Measurements from ENCODE around the gene NPTN. TPM values are rescaled to one million over a fixed set of nuclear protein-coding genes. Genes with fewer than 3 reads are reported as not detected.
A peak's percentile ranks its signal among the peaks of the same experiment; 100 is the strongest.

The NPTN gene
- total RNA-seq, 2 donors from 2014 or later: 111 to 159 TPM

DNA sequence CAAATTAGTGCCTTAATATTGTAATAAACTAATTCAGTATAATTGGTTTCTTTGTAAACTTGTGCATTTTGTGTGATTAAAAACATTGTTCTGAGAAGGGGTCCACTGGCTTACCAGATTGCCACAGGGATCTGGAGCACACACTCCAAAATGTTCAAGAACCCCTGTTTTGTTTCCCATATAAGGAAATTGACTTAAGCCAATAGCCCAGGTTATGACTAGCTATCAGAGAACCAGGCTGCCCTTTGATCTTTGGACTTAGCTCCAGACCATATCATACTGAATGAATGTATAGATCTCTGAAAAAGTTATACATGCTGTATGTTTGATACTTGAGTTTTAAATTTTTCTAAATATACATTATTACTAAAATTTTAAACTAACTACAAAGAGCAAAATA is 91.7 kb downstream of the NPTN start:
- DNase-seq: peak; percentile 37
- no peaks in the 10 kb centered on the region for H3K4me1 ChIP-seq
- no peak overlapping the region for H3K9ac ChIP-seq (ENCODE audit: low read depth in 2 of 2, low read length in 2 of 2)
- intact Hi-C loops (cut with DNase I): no loop called here
- no peaks in the 10 kb centered on the region for H3K36me3 ChIP-seq
- no peaks in the 10 kb centered on the region for H3K27me3 ChIP-seq
- TF ChIP-seq, protein P1, sequence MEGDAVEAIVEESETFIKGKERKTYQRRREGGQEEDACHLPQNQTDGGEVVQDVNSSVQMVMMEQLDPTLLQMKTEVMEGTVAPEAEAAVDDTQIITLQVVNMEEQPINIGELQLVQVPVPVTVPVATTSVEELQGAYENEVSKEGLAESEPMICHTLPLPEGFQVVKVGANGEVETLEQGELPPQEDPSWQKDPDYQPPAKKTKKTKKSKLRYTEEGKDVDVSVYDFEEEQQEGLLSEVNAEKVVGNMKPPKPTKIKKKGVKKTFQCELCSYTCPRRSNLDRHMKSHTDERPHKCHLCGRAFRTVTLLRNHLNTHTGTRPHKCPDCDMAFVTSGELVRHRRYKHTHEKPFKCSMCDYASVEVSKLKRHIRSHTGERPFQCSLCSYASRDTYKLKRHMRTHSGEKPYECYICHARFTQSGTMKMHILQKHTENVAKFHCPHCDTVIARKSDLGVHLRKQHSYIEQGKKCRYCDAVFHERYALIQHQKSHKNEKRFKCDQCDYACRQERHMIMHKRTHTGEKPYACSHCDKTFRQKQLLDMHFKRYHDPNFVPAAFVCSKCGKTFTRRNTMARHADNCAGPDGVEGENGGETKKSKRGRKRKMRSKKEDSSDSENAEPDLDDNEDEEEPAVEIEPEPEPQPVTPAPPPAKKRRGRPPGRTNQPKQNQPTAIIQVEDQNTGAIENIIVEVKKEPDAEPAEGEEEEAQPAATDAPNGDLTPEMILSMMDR (IDR thresholded peaks at IDR 0.05): no peak
- no peak overlapping the region for H3K4me3 ChIP-seq
- no peak overlapping the region for H3K27ac ChIP-seq
- no peaks in the 10 kb centered on the region for H3K9me3 ChIP-seq

DNA sequence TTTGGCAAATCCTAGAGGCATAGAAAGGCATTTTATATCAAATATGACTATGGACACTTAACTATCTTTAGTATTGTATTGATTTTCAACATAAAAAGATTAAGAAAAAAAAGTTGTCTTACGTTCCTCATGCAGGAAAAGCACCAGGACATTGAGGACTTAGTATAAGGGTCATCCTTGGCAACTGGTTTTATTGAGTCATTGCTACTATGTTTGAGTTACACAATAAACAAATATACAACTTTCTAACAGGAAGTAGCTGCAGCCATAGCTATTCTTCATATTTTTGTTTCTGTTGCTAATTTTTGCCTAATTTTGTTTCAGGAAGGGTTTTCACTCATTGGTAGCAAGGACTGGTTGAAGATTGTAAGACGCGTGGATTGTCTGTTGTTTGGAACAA is 93.0 kb downstream of the NPTN start:
- intact Hi-C loops (cut with DNase I): no loop called here
- no peak overlapping the region for H3K9ac ChIP-seq (ENCODE audit: low read depth in 2 of 2, low read length in 2 of 2)

GRCh38 chr15:73539212-73540128 is 93.7 kb downstream of the NPTN start:
- H3K27ac ChIP-seq: no peak overlapping the region
- intact Hi-C loops (cut with DNase I): no loop called here
- no peaks in the 10 kb centered on the region for H3K4me1 ChIP-seq
- DNase-seq: peak; percentile 46
- H3K9me3 ChIP-seq: no peaks in the 10 kb centered on the region
- no peak overlapping the region for H3K9ac ChIP-seq (ENCODE audit: low read depth in 2 of 2, low read length in 2 of 2)
- no peaks in the 10 kb centered on the region for H3K36me3 ChIP-seq
- no peak overlapping the region for H3K4me3 ChIP-seq
- H3K27me3 ChIP-seq: no peaks in the 10 kb centered on the region
- TF ChIP-seq, protein P1 (IDR thresholded peaks at IDR 0.05): no peak

More for the DNA sequence above, 93.0 kb downstream of the NPTN start:
- H3K9me3 ChIP-seq: no peaks in the 10 kb centered on the region
- no peaks in the 10 kb centered on the region for H3K4me1 ChIP-seq
- no peak overlapping the region for H3K4me3 ChIP-seq
- H3K27ac ChIP-seq: no peak overlapping the region
- H3K27me3 ChIP-seq: no peaks in the 10 kb centered on the region
- TF ChIP-seq, protein P1 (IDR thresholded peaks at IDR 0.05): no peak
- DNase-seq: no peak
- no peaks in the 10 kb centered on the region for H3K36me3 ChIP-seq

DNA sequence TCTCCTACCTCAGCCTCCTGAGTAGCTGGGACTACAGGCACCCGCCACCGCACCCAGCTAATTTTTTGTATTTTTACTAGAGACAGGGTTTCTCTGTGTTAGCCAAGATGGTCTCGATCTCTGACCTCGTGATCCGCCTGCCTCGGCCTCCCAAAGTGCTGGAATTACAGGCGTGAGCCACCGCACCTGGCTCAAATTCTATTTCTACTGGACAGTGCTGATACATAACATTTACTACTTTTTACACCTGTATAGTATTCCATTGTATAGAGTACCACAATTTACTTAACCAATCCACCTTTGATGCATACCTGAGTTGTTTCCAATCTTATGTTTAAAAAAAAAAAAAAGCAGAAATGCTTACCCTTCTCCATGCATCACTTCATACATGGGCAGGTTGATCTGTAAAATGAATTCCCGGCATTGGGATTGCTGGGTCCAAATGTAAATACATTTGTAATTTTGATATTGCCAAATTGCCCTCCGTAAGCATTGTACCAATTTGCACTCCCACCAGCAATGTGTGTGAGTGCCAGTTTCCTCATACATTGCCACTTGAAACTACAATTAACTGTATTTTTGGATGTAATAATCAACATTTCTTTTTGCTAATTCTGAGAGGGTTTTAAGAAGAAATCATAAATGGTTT is 94.5 kb downstream of the NPTN start:
- Histone ChIP-seq H3K4me3 (no peak overlapping the region), H3K9me3 (no peaks in the 10 kb centered on the region), H3K4me1 (no peaks in the 10 kb centered on the region), H3K36me3 (no peaks in the 10 kb centered on the region), H3K27ac (no peak overlapping the region), H3K9ac (ENCODE audit: low read depth in 2 of 2, low read length in 2 of 2) (no peak overlapping the region), H3K27me3 (no peaks in the 10 kb centered on the region)
- no peak for DNase-seq
- intact Hi-C loops (cut with DNase I): no loop called here
- TF ChIP-seq, protein P1 (IDR thresholded peaks at IDR 0.05): no peak

GRCh38 chr15:73538123-73538522 is 95.1 kb downstream of the NPTN start:
- H3K27ac ChIP-seq: no peak overlapping the region
- TF ChIP-seq, protein P1 (IDR thresholded peaks at IDR 0.05): no peak
- H3K36me3 ChIP-seq: no peaks in the 10 kb centered on the region
- H3K9me3 ChIP-seq: no peaks in the 10 kb centered on the region
- no peak for DNase-seq
- no peak overlapping the region for H3K9ac ChIP-seq (ENCODE audit: low read depth in 2 of 2, low read length in 2 of 2)
- no peaks in the 10 kb centered on the region for H3K27me3 ChIP-seq
- no peak overlapping the region for H3K4me3 ChIP-seq
- no peaks in the 10 kb centered on the region for H3K4me1 ChIP-seq
- intact Hi-C loops (cut with DNase I): no loop called here
